ENCODE data around the gene FAM234B. TPM values are rescaled to one million over a fixed set of nuclear protein-coding genes. Genes with fewer than 3 reads are reported as not detected.

FAM234B gene
- total RNA-seq, 1 experiment from 2014 or later, result 9.1 TPM

GRCh38 chr12:13116259-13116658 is 72.1 kb downstream of the FAM234B start:
- DNase-seq (ENCODE audit: low read depth), result no peak

GRCh38 chr12:13117029-13117428 is 72.8 kb downstream of the FAM234B start:
- DNase-seq (ENCODE audit: low read depth), result no peak

DNA sequence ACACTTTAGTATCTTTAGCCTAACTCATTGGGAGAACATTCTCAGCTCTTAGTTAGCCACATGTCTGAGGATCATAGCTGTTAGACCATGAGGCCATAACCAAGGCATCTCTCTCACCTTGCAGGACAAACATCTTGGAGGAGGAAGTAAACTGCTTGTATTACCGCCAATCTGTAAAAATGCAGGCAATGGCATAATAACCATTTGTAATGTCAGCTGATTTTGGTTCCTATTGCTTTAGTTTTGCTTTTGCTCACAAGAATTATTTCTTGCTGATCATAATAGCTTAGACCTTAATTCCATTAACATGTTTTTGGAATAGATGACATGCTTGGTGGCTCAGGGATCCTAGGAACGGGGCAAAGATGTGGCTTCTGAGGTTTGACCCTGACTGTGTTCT is 75.6 kb downstream of the FAM234B start:
- DNase-seq (ENCODE audit: low read depth), result no peak

GRCh38 chr12:13120413-13120812 is 76.2 kb downstream of the FAM234B start:
- DNase-seq (ENCODE audit: low read depth), result peak; percentile 62

DNA sequence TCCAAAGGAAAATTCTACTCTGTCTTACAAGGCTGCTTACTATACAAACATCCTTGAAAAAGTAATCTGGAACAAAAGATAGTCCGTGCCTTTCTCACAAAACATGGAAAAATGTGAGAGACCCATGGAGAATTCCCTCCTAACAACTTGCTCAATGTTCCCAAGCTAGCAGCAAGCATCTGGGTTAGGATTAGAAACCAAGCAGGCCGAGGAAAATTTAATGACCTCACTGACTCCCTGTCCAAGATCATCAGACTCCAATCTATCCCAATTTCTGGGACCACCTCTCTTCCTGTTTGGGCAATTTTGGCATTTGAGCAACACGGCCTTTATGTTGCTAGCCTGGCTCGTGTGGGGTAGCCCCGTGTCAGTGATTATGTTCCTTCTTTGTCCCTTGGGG is 77.4 kb downstream of the FAM234B start:
- DNase-seq (ENCODE audit: low read depth), result no peak

- DNase-seq (ENCODE audit: low read depth), result peak; percentile 94
These were observed 80.7 kb downstream of the FAM234B start for GRCh38 chr12:13124656-13125505.

DNA sequence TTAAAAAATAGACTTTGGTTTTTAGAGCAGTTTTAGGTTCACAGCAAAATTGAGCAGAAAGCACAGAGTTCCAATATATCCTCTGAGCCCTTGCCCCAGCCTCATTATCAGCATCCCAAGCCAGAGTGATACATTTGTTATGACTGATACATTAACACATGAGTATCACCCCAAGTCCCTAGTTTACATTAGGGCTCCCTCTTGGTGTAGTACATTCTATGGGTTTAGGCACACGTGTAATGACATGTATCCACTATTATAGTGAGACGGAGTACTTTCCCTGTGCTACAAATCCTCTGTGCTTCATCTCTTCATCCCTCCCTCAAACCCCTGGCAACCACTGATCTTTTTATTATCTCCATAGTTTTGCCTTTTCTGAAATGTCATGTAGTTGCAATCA is 81.8 kb downstream of the FAM234B start:
- DNase-seq (ENCODE audit: low read depth), result no peak

GRCh38 chr12:13126494-13126893 is 82.3 kb downstream of the FAM234B start:
- peak; percentile 61 for DNase-seq (ENCODE audit: low read depth)

- DNase-seq (ENCODE audit: low read depth), result no peak
These were observed 83.3 kb downstream of the FAM234B start for GRCh38 chr12:13127444-13127843.

DNA sequence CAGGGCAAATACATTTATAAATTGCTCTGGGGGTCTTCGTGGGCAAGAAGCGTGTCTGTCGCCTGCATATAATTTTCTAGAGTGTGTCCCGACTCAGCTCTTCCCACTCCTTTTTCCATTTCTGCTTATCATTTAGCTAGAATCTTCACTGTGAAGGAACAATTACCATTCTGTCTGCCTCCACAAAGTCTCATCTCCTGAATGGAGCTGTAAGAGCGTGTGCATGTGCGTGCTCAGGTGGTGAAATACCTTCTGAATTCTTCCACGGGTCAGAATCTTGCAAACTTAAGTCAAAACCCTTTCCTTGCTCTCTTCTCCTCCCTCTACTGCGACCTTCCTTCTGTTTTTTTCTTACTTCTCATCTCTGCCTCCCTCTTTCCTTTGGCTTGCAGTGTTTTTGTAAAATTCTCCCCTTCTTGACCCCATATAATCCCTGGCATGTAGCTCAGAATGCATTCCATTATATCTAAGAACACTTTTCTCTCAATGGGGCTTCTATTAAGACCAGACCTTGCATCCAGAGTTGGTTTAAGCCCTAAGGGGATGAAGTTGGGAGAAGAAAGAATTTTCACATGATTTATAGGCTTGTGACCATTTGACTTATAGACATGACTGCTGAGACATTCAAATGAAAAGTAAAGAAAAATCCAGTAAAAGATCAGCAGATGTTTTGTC is 84.2 kb downstream of the FAM234B start:
- no peak for DNase-seq (ENCODE audit: low read depth)

DNA sequence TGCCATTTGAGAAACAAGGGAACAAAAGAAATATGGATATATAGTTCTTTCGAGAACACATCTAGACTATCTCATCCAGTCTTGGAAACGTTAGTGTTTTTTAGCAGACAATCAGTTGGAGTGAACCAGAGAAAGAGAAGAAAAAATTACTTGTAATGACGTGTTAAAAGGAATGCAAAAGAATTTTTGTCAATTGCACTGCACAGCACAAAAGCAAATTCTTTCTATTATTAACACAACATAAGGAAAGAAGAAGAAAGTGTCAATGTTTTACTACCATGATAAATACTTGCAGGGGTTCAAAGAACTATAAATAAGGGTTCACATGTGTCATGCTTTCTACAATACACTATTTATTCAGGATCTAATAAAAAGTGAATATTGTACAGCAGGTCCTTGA is 86.8 kb downstream of the FAM234B start:
- DNase-seq (ENCODE audit: low read depth), result no peak

Other genes starting within 250 kb of the FAM234B start
- 69.2 and 69.4 TPM in 2 replicates for gene DDX47, start 231.0 kb upstream of the FAM234B start, total RNA-seq (2014; rRNA removed)
- gene GPRC5A, start 152.8 kb upstream of the FAM234B start, total RNA-seq (2014; rRNA removed), result 1.7 and 2.6 TPM in 2 replicates
- gene GPRC5D, start 92.2 kb upstream of the FAM234B start, total RNA-seq (2014; rRNA removed), result not detected in 2 replicates
- gene HEBP1, start 44.1 kb upstream of the FAM234B start, total RNA-seq (2014; rRNA removed), result 7.7 and 8.0 TPM in 2 replicates
- gene GSG1, start 59.3 kb downstream of the FAM234B start, total RNA-seq (2014; rRNA removed), result 6.7 and 9.0 TPM in 2 replicates
- gene EMP1, start 152.3 kb downstream of the FAM234B start, total RNA-seq (2014; rRNA removed), result 590 and 679 TPM in 2 replicates

Data from LHCN-M2 (cell line).